ENCODE results near the gene TTC7B.

TTC7B gene

DNA sequence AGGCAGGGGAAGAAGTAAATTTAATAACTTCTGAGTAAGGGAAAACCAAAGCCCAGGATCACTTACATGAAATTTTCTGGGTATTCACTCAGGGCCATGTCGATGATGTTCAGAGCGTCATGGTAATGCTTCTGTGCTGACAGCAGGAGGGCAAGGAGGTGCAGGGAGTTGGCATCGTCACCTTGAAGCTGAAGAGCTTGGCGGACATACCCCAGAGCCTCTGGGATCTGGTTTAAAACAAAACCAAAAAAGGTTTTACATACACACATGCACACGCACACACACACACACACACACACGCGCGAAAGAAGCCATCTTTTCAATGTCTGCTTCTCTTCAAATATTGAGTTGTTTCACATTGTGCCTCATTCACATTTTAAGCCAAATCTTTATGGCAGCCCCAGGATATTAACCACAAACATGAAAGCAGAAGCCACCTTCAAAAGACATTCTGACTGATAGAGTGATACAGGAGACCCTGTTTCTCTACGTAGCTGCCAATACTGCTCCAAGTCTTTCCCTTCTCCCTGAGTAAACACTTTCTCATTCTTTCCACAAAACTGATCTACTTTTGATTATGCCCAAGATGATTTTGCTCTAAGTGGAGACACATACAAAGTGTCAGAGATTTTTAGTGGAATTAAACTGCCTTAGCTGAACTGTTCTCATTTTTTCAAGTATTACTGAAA lies 172.1 kb downstream of the TTC7B start:
- DNase-seq = no peak

DNA sequence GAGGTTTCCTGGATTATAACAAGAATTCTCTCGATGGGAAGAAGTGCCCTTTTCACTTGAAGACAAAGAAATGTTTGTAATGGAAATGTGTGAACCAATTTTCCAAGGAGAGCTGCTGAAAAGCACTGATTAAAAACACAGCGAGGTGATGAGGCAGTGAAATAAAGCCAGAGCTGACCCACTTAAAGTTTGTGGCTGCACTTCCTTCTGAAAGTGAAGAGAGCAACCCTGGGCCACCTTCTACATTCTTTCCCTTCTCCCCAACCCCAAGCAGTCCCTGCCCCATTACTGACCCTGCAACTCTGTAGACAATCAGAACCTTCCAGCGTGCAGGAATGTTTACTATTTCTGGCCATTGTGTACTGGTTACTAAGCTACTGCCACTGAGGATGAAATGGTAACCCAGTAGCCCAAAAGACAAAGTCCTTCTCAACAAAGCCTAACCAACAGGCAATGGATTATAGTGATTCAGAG lies 173.9 kb downstream of the TTC7B start:
- DNase-seq = peak; percentile 22

DNA sequence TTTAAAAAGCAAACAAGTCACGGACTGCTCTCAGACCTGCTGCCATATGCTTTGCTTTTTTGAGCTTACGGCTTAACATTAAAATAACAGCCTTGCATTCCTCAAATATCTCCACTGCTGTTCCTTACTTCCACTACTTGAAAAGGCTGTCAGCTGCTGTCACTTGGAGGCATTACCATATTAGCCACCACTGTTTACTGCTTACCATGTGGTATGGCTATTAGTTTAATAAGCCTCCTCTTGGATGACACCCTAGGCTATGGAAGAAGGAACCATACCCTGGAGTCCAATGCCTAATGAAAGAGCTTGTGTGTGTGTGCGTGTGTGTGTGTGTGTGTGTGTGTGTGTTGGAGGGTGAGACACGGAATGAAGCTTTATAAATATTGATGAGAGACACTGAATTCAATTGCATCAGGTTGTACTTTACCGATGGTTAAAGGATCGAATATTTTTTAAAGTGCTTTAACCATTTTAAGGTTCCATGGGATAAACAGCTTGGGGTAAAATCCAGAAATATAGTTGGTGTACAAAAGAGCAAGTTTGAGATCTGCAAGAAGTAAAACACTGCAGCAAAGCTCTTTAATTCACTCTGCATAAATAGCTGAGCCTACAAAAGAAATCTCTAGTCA lies 174.5 kb downstream of the TTC7B start:
- peak; percentile 64 for DNase-seq

DNA sequence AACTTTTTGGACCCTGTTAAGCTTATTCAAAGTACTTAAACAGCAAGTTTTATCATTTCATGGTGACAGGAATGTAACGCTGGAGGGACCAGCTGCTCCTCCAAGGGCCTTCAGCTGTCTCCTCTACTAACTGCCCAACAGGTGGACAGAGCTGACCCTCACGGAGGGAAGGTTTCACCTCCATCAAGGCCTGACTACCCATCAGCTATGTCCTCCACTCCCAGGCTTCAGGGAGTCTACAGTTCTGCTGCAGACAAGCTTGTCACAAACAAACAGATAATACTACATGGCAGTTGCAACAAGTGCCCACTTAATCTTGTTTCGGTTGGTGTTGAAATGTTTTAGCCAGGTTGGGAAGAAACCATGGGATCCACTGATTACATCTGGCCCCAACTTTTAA lies 175.1 kb downstream of the TTC7B start:
- DNase-seq = no peak

DNA sequence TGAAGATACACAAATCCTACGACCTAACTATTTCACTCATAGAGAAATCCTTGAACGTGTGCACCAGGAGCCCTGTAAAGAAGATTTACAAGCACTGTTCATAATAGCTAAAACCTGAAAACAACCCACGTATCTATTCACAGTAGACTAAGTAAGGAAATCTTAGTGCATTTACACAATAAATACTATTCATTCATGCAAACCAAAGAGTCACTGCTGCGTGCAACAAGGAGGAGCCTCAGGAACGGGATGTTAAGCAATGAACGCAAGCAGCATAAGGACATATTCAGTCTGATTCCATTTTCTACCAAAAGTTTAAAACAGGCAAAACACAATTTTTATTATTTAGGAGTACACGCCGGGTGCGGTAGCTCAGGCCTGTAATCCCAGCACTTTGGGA lies 176.6 kb downstream of the TTC7B start:
- DNase-seq = no peak

DNA sequence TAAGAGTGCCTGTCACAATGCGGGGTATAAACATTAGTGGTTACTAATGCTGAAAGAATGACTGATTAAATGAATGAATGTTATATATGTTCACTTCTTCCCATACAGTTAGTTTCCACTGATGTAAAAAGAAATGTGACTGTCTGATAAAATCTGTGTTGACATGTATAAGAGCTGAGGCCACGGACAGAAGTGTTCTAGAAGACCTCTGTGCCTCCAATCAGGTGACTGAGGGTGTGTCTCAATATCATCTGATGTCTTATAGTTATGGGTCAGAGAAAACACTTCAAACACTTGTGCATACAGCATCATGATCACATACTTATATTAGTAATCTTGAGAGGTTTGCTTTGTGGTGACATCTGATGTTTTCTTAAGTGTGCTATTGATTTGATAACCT lies 183.4 kb downstream of the TTC7B start:
- no peak for DNase-seq

DNA sequence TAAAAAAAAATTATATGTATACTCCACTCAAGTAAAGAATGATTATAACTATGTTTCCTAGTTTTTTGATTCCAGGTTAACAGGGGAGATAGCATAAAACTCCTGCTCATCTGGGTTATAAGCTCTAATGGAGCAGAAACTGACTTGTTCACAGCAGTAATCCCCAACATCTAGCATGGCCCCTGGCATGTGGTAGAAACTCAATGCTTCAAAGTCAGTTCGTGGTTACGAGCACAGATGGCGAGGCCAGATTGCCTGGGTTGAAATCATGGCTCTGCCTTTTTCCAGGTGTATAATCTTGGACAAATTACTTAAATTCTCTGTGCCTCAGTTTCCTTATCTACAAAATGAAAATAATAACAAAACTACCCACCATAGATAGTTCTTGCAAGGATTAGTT lies 183.8 kb downstream of the TTC7B start:
- no peak for DNase-seq

DNA sequence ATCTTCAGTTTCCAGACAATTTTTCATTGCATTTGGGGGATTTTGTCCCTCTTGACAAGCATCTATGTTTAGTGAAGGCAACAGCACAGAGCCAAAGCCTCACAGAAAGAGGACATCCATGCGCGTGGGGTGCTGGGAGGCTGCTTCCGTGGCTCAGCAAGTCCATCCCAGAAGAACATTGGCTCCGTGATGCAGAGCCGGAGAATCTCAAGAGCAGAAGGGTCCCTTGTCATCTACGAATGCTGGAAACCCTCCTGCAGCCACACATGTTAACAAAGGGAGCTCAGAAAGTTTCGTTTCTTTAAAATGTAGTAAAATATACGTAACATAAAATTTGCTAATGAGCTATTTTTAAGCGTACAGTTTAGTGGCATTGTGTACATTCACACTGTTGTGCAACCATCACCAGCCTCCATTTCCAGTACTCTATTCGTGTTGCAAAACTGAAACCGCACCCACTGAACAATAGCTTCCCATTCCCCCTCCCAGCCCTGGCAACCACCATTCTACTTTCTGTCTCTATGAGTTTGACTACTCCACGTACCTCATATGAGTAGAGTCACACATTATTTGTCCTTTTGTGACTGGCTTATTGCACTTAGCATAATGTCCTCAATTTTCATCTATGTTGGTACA lies 185.9 kb downstream of the TTC7B start:
- no peak for DNase-seq

DNA sequence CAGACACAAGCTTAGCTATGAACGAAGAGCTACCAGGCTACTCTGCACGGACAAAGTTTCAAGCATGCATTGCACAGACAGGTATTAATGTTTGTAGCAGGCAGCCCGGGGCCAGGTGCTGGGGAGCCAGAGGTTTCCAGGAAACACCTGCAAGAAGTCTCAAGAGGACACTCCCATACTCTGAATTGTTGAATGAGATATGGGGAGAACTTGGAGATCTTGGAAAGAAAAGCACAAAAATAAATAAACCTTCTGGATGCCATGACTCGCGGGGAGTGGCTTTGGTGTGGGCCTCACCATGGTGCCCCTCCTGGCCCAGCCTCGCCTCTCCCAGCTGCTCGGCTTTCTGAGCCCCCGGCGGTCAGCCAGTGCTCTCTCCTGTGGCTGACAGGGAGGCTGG lies 186.8 kb downstream of the TTC7B start:
- no peak for DNase-seq

DNA sequence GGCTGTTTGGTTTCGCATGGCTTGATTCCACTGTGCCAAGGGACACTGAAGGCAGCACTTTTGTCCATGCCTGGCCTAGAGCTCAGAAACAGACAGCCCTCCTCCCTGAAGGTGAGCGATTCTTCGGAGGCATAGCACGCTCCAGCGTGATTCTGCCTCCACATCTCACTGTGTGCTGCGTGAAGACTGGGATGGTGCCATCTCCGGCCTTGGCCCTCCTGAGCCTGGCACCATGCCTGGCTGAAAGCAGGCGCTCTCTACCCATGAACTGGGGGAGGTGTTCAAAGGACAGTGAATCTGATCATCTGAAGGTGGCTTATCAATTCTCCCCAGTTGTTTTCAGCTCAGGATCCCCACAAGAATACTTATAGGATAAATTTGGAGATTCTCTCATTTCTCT lies 187.4 kb downstream of the TTC7B start:
- no peak for DNase-seq

DNA sequence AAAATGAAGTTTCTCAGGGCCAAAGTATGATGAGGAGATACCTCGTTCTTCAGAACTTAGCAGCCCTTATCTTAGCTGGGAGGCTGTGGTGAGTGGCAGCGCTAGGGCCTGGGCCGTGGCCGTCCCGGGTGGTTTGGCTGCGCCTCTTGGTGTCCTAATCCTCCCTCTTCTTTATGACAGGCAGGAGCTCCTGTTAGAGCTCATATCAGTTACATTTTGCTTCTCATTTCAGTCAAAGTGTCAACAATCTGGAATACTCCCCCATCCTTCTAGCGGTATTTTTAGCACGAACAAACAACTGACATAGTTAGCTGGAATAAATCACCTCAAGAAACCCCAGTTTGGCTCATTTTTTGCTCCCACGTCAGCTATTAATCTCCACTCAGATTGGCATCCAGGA lies 188.8 kb downstream of the TTC7B start:
- DNase-seq = no peak

DNA sequence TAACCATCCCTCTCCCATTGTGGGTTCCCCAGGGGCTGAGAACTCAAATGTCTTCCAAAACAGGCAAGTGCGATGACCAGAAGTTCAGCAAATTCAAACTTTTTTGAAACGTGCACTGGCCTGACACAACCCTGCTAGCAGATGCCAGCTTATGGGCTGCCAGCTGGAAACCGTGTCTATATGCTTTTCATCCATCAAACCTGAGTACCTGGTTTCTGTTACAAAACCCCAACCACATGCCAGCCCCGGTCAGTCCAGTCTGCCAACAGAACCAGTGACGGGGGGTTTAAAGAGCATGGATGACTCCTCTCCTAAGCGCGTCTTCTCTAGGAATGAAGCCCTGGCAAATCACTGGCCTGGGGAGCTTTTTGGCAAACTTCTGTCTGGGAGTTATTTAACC lies 189.7 kb downstream of the TTC7B start:
- no peak for DNase-seq

DNA sequence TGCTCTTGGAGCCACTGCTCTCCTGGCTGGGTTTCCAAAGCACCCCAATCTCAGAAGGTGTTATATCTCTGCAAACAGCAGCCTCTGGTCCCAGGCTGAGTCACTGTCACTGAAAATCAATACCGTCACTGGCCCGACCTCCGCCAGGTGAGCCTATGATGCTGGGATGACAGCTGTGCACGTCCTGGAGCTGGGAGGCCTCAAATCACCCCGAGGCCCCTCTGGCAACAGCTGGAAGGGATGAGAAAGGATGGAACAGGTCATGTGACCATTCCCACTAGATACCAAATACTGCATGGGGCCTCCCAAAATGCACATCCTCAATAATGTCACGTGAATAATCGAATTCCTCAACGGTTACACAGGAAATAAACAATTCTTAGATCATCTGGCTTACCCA lies 190.8 kb downstream of the TTC7B start:
- no peak for DNase-seq

DNA sequence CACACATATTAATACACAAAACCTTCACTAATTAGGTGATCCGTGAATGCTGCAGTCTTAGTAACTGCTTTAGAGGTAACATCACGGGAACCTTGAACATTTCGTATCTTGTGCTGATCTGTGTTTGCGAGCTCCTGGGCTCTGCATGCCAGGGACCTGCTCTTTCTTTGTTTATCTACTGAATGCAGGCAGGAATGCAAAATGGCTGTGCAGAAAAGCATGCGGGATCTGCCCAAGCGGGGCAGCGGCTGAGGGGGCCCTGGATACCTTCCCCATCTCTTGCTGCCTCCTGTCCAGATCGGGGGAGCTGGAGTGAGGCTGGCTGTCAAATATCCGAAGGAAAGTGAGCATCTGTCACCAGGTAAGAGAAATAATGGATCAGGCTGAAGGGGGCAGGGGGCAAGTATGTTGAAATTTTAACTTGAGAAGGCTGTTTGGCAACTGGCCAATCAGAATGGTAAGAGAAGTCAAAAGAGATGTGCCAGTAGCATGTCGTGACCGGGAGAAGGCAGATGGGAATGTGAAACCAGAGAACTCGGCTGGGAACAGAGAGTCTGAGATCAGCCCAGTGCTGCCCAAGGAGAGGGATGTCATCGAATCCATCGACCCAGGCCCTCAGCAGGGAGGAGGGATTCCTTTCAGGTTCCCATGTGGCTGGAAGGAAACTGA lies 191.4 kb downstream of the TTC7B start:
- peak; percentile 54 for DNase-seq

DNA sequence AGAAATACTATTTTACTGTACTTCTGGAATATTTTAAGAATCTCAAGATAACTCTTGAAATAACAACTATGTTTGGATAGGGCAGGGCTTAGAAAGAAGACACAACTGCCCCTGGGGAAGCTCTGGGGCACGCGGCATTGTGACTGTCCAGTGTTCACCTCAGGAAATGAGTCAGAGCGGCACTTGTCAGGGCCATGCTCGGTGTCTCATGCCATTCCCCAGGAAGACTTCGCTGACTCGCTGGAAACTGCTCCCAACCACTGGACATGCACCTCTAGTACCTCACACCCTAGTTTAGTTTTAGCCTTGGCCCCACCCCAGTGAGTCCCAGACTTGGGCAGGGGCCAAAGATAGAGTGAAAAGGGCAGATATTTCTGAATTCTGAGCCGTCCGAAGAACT lies 192.0 kb downstream of the TTC7B start:
- DNase-seq = peak; percentile 48

DNA sequence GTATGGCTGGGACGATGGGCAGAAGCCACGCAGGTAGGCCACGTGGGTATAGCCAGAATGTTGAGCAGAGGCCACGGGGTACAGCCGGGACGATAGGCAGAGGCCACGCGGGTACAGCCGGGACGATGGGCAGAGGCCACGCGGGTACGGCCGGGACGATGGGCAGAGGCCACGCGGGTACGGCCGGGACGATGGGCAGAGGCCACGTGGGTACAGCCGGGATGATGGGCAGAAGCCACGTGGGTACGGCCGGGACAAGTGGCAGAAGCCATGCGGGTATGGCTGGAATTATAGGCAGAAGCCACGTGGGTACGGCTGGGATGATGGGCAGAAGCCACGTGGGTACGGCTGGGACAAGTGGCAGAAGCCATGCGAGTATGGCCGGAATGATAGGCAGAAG lies 195.0 kb downstream of the TTC7B start:
- DNase-seq = no peak

DNA sequence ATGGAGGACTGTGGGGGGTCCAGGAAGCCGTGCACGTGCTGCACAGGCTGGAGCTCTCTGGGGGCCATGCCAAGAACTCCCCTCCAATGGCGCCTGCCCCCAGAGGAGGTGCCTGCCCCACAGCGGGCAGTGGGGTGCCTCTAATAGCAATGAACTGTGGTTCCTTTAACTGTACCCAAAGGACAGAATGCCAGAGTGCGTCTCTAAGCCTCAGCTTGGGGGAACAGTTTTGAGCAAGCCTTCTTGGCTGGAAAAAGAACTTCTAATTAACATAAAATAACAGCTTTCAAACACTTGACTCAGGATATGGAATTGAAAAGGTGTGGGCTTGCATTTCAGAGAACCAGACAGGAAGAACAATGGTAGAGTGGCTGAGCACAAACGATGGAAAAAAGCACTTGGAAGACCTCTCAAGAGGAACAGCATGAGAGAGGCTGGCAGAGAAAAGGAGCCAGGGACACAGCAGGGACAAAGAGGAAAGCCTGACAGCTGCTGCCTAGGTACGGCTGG lies 195.6 kb downstream of the TTC7B start:
- no peak for DNase-seq

DNA sequence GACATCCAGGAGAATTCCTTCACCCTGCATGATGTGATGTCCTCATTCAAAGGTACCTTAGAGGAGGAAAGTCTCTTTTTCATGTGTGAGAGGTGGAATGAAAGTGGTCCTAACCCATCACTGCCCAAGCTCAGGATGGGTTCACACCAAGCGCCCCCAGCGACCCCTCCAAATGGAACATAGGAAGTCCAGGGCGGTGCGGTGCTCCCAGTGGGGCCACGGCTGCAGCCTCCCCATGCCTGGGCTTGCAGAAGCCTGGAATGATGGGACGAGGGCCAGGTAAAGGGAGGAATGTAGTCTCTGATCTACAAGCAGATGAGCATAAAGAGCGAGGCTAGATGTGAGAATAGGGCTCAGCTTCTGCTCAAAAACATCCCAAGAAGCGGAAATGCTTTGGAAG lies 196.3 kb downstream of the TTC7B start:
- no peak for DNase-seq

DNA sequence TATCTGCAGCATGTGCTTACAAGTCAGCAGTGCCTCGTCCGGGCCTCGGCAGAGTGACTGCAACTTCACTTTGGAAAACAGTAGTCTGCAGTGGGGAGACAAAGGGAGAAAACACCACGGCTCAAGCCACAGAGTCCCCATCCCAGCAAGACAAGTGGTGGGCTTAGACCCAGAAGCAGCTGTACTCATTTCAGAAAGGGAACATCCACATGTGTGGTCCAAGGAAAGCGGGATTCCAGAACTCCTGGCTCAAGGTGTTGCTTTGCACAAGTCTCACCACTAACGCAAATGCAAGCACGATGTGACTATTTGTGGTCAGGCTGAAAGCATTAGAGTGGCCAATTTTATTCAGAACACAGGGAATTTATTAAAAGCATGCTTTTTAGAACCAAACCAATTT lies 198.3 kb downstream of the TTC7B start:
- no peak for DNase-seq

DNA sequence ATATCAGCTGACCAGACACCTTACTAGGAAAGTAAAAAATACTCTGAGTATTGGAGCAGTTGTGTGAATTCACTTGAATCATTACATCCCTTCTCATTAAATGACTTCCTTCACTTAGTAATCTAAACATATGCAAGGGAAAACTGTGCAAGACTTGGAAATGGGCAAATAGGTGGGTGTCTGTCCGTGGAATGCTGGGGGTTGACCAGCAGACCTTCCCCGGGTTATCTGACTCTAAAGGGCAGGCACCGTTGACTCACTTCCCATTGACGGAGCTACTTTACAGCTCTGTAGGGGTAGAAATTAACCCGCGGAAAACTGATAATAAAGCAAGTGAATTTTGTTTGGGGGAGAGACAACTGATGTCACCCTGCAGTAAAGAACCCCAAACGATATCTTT lies 199.3 kb downstream of the TTC7B start:
- no peak for DNase-seq

DNA sequence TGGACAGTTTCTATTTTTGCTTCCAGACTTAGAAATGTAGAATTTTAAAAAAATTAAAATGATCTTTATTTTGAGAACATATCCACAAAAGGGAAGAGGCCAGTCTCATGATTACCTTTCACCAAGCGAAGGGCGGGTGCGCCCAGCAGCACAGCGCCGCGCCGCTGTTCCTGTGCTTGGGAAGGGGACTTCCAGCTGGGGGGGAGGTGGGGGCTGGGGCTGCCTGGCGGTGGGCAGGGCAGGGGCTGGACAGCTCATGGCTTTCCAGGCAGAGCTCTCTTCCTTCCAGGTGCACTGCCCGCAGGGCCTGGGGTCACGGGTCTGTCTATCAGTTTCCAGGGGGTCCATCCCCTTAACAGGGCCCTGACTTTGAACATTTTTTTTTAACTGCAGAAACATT lies 199.9 kb downstream of the TTC7B start:
- DNase-seq = no peak

DNA sequence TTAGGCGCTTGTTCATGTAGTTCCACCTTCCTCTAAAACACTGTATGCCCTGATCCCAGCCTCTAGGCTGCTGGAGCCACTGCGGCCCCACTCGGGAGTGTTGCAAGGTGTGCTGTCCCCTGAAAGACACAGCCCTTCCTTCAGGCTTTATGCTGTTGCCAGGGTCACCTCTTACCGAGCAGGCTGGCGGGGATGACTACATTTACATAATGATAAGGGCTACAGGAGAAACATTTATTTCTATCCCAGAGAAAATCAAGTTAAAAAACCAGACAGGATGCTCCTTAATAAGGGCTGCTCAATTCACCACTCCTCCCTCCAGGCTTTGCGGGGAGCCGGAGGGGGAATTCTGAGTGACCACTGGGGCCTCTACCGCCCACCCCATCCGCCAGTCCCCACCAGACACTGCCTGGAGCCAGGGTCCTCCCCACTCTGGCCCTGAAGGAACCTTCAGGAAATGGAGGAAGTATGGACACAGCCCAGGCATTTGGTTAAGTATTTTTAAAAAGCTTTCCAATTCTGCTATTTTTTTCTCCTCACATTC lies 200.6 kb downstream of the TTC7B start:
- DNase-seq = no peak
